ENCODE measurements around the gene DHH.

The DHH gene

GRCh38 chr12:49050507-49051372 lies 43.9 kb downstream of the DHH start:
- Histone ChIP-seq H3K27me3 (ENCODE audit: insufficient read depth, low read length, poor library complexity, severe bottlenecking) (no peaks in the 10 kb centered on the region), H3K9me3 (ENCODE audit: insufficient read depth, low read depth, low read length) (no peaks in the 10 kb centered on the region), H3F3A (ENCODE audit: low read depth) (no peaks in the 10 kb centered on the region), H3K9ac (ENCODE audit: low read depth, low read length, poor library complexity, severe bottlenecking) (no peak overlapping the region), H3K36me3 (ENCODE audit: insufficient read depth, low read length) (peaks cover 95% of the 10 kb centered on the region), H3K4me2 (ENCODE audit: low read depth, low read length, poor library complexity, severe bottlenecking) (no peak overlapping the region), H3K4me3 (ENCODE audit: low read length, poor library complexity, severe bottlenecking) (no peak overlapping the region), H2AFZ (ENCODE audit: low read length) (no peak overlapping the region), H3K9me2 (replicated peaks; ENCODE audit: low read depth, low read length) (no peaks in the 10 kb centered on the region), H3K4me1 (ENCODE audit: insufficient read depth, low read length, poor library complexity, severe bottlenecking) (peaks cover 11% of the 10 kb centered on the region), H3K79me2 (ENCODE audit: insufficient read depth, low read length) (peaks cover 42% of the 10 kb centered on the region), H4K20me1 (ENCODE audit: insufficient read depth, low read length, poor library complexity, severe bottlenecking) (peaks cover 48% of the 10 kb centered on the region)
- TF ChIP-seq CTCF (conservative IDR thresholded peaks at IDR 0.05; ENCODE audit: low read length) (no peak), EZH2phosphoT487 (IDR thresholded peaks at IDR 0.05; ENCODE audit: borderline replicate concordance) (no peak)

- no peak overlapping the region for H3K4me2 ChIP-seq (ENCODE audit: low read depth, low read length, poor library complexity, severe bottlenecking)
- no peak overlapping the region for H3K4me3 ChIP-seq (ENCODE audit: low read length, poor library complexity, severe bottlenecking)
- no peak for TF ChIP-seq CTCF (conservative IDR thresholded peaks at IDR 0.05; ENCODE audit: low read length)
- no peak for TF ChIP-seq EZH2phosphoT487 (IDR thresholded peaks at IDR 0.05; ENCODE audit: borderline replicate concordance)
- peaks cover 38% of the 10 kb centered on the region for H4K20me1 ChIP-seq (ENCODE audit: insufficient read depth, low read length, poor library complexity, severe bottlenecking)
- peaks cover under 1% of the 10 kb centered on the region for H3K4me1 ChIP-seq (ENCODE audit: insufficient read depth, low read length, poor library complexity, severe bottlenecking)
- no peaks in the 10 kb centered on the region for H3F3A ChIP-seq (ENCODE audit: low read depth)
- no peaks in the 10 kb centered on the region for H3K9me2 ChIP-seq (replicated peaks; ENCODE audit: low read depth, low read length)
- no peak overlapping the region for H3K9ac ChIP-seq (ENCODE audit: low read depth, low read length, poor library complexity, severe bottlenecking)
- H3K27me3 ChIP-seq (ENCODE audit: insufficient read depth, low read length, poor library complexity, severe bottlenecking) = no peaks in the 10 kb centered on the region
- no peaks in the 10 kb centered on the region for H3K9me3 ChIP-seq (ENCODE audit: insufficient read depth, low read depth, low read length)
- H3K36me3 ChIP-seq (ENCODE audit: insufficient read depth, low read length) = peaks cover 98% of the 10 kb centered on the region; the same call in 1 of the 2 replicates
- peaks cover 32% of the 10 kb centered on the region for H3K79me2 ChIP-seq (ENCODE audit: insufficient read depth, low read length)
- no peak overlapping the region for H2AFZ ChIP-seq (ENCODE audit: low read length)
These were observed 44.9 kb downstream of the DHH start for GRCh38 chr12:49049566-49050224.

- H3K4me3 ChIP-seq (ENCODE audit: low read length, poor library complexity, severe bottlenecking) = no peak overlapping the region
- H3K9me3 ChIP-seq (ENCODE audit: insufficient read depth, low read depth, low read length) = no peaks in the 10 kb centered on the region
- no peak overlapping the region for H2AFZ ChIP-seq (ENCODE audit: low read length)
- H3K4me1 ChIP-seq (ENCODE audit: insufficient read depth, low read length, poor library complexity, severe bottlenecking) = no peaks in the 10 kb centered on the region
- no peaks in the 10 kb centered on the region for H3K9me2 ChIP-seq (replicated peaks; ENCODE audit: low read depth, low read length)
- TF ChIP-seq EZH2phosphoT487 (IDR thresholded peaks at IDR 0.05; ENCODE audit: borderline replicate concordance) (no peak), CTCF (conservative IDR thresholded peaks at IDR 0.05; ENCODE audit: low read length) (no peak)
- H3K4me2 ChIP-seq (ENCODE audit: low read depth, low read length, poor library complexity, severe bottlenecking) = no peak overlapping the region
- no peaks in the 10 kb centered on the region for H3F3A ChIP-seq (ENCODE audit: low read depth)
- no peak overlapping the region for H3K9ac ChIP-seq (ENCODE audit: low read depth, low read length, poor library complexity, severe bottlenecking)
- H3K79me2 ChIP-seq (ENCODE audit: insufficient read depth, low read length) = peaks cover 24% of the 10 kb centered on the region
- H3K36me3 ChIP-seq (ENCODE audit: insufficient read depth, low read length) = peaks cover 98% of the 10 kb centered on the region; the same call in 1 of the 2 replicates
- peaks cover 35% of the 10 kb centered on the region for H4K20me1 ChIP-seq (ENCODE audit: insufficient read depth, low read length, poor library complexity, severe bottlenecking)
- no peaks in the 10 kb centered on the region for H3K27me3 ChIP-seq (ENCODE audit: insufficient read depth, low read length, poor library complexity, severe bottlenecking)
These were observed 45.6 kb downstream of the DHH start for GRCh38 chr12:49048953-49049352.
